Lower leg skin (tissue), 4 donors: ENCODE data around the gene CCR6. TPM values are rescaled to one million over a fixed set of nuclear protein-coding genes. Genes with fewer than 3 reads are reported as not detected.
A peak's percentile ranks its signal among the peaks of the same experiment; 100 is the strongest.

ENCODE experiments used
- DNase-seq, 2 donors: peaks; one replicate each; pipeline ENCODE4 v3.0.0-alpha.2; 2019; ENCODE audit warnings: low spot score in 2 of 2
- H3K4me3 ChIP-seq: fragments of 200-600 bp; sonication (generic); 2 replicates; pipeline ENCODE4 v1.5.1; 2017; ENCODE audit warnings: mild to moderate bottlenecking, low read depth; ENCODE audit not compliant: poor library complexity, severe bottlenecking
- POLR2A ChIP-seq, 2 donors: fragments of 450-650 bp; IDR thresholded peaks; one replicate each; pipeline ENCODE4 v1.6.1; 2016 to 2017; ENCODE audit warnings: antibody characterized with exemption in 2 of 2, mild to moderate bottlenecking in 1 of 2, moderate library complexity in 1 of 2
- WGBS, 2 donors: methylation state at CpG; one replicate each; pipeline ENCODE4 v1.1.5; 2018; 5-methylcytosine and 5-hydroxymethylcytosine counted together
- intact Hi-C: fragments of 100-400 bp; cut with DNase I; formaldehyde crosslinking; loops from one replicate; pipeline ENCODE4 v1.15.0; 2023; ENCODE audit warnings: low total_unique reads
- total RNA-seq, 4 donors: library from RNA; depleted of rRNA; stranded (reverse); fragments of >200 nt; gene quantifications; one replicate each; pipeline ENCODE4 v1.1.0, GENCODE V29; 2016
- TF ChIP-seq, protein P1 (sequence below), 3 donors: fragments of 450-650 bp; IDR thresholded peaks; one replicate each; pipeline ENCODE4 v1.5.1; 2016; ENCODE audit warnings: antibody characterized with exemption in 3 of 3, mild to moderate bottlenecking in 3 of 3, moderate library complexity in 2 of 3

CCR6 gene
- total RNA-seq, 4 donors from 2014 or later: 0.42 to 1.5 (median 0.49) TPM; not detected in 1

DNA sequence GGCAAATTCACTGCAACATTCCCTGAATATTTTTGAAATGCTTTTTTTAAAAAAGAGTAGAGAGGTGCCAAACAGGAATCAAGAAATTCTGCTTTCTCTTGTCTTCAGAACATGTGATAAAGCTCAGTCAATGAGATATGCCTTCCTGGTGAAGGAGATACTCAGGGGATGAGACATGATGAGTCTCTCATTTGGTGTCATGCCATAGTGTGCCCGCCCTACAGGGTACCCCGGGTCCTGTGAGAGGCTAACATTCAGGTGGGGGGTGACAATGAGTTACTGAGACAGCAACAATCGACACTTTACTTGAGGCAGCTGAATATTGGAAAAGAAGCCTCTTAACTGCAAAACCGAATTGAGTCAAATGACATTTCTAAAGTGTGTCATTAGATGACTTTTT, 6.7 kb downstream of the CCR6 start:
- TF ChIP-seq POLR2A (IDR thresholded peaks at IDR 0.05): no peak
- TF ChIP-seq, protein P1, sequence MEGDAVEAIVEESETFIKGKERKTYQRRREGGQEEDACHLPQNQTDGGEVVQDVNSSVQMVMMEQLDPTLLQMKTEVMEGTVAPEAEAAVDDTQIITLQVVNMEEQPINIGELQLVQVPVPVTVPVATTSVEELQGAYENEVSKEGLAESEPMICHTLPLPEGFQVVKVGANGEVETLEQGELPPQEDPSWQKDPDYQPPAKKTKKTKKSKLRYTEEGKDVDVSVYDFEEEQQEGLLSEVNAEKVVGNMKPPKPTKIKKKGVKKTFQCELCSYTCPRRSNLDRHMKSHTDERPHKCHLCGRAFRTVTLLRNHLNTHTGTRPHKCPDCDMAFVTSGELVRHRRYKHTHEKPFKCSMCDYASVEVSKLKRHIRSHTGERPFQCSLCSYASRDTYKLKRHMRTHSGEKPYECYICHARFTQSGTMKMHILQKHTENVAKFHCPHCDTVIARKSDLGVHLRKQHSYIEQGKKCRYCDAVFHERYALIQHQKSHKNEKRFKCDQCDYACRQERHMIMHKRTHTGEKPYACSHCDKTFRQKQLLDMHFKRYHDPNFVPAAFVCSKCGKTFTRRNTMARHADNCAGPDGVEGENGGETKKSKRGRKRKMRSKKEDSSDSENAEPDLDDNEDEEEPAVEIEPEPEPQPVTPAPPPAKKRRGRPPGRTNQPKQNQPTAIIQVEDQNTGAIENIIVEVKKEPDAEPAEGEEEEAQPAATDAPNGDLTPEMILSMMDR (IDR thresholded peaks at IDR 0.05): no peak
- intact Hi-C loops: no loop called here
- H3K4me3 ChIP-seq: no peak overlapping the region
- no peak for DNase-seq
- WGBS, 2 donors: 62 to 77% methylated on average over 4 of the region's 4 CpGs

DNA sequence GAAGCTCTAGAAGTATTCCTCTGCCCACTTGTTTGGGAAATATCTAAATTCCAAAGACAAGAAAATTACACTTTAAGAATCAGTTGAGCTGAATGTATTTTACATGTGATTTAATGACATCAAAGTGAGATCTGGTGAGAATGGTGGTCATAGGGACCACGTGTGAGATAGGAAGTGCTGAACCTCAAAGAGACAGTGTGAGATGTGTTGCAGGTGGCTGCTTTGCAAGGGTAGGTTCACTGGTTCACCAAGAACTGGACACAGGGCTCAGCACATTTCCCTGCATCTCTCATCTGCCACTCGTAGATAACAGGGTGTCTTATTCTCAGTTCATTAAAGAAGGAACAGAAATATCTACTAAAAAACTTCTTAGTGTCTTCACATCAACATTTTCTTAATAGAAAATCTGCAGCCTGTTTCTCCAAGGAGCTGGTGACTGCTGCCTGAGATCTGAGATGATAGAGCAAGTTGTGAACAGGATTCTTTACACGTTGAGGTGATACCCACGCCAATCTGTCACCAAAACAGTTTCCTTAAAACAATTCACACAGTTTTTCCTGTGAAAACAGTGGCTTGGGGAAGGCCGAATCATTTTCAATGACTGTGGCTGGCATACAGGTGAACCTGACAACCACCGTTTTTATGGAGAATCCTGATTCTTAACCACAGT, 7.2 kb downstream of the CCR6 start:
- DNase-seq: no peak
- WGBS, 2 donors: 69 to 77% methylated on average over 6 of the region's 6 CpGs
- TF ChIP-seq, protein P1 (IDR thresholded peaks at IDR 0.05): no peak
- TF ChIP-seq POLR2A (IDR thresholded peaks at IDR 0.05): no peak
- no peak overlapping the region for H3K4me3 ChIP-seq
- intact Hi-C loops: no loop called here

DNA sequence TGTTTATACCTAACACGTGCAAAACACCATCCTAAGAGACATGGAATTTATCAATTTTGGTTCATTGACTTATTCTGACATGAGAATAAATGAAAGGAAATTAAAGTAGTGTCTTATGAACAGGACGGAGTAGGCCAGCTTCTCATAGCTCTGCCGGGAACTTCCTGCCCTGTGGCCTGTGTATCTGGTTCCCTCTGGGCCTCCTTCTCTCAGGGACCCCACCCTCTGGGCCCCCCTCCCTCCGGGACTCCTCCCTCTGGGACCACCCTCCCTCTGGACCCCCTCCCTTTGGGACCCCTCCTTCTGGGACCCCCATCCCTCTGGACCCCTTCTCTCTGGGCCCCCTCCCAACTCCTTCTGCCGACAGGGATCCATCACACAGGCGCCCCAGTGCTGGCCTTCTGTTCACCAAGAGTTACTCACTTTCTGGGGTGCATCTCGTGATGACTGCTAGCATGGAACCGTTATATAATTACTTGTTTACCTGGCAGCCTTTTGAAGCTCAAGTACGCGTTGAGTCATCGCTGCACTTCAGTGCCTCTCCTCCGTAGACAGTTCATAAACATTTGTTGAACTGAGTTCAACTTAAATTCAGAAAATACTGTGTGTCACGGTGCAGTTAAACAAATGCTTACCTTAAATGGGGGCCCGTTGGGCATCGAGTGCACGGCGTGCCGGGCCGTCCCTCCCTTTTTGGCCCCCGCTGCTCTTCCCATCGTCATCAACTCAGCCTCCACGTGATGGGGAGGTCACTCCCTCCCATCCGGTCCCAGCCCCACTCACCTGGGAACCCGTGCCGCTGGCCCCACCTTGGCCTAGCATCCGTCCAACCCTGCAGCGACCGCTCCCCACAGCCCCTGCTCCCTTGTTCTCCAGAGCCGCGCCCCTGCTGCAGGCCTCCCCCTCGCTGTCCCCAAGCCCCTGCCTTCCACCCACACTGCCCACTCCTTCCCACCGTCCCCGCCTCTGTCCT, 8.1 kb downstream of the CCR6 start:
- intact Hi-C loops: no loop called here
- 80 to 83% methylated on average over 33 of the region's 33 CpGs for WGBS, 2 donors
- no peak for DNase-seq
- TF ChIP-seq POLR2A (IDR thresholded peaks at IDR 0.05): no peak
- TF ChIP-seq, protein P1 (IDR thresholded peaks at IDR 0.05): peak in 1 of 3 donors; percentile 59
- no peak overlapping the region for H3K4me3 ChIP-seq

DNA sequence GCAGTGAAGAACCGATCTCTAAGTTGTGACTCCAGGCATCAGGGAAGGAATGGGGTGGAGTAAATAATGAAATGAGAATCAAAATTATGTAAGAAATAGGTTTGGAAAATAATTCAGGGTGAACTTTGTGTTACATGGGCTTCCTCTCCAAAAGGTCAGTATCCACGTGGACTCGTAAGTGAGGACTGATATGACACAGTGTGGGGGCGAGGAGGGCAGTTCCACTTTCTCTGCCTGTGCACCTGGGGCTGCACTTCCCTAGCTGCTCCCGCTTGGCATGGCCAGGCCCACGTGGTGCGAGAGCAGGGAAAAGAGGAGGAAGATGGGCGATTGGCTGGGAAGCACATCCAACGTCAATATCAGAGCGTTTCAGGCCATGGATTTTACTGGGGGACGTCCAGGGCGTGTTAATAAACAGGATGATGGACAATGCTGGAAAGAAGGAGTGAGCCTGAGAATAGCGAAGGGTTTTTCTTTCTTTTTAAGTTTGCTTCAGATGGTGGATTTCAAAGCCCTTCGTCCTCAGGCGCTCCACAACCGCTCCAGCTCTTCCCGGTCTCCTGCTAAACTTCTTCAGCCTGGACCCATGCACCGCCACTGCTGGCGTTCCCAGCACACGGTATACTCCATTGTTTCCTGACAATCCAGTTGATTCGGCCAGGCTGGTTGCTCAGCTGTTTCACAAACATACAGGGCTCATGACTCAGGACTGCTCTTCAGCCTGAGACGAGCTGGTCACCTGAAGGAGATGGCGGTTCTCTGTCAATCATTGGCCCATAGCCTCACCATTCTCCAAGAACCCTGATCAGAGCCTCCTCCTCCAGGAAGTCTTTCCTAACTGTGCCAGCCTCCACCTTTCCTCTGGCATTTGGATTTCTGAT, 11.8 kb downstream of the CCR6 start:
- intact Hi-C loops: no loop called here
- TF ChIP-seq POLR2A (IDR thresholded peaks at IDR 0.05): no peak
- TF ChIP-seq, protein P1 (IDR thresholded peaks at IDR 0.05): no peak
- H3K4me3 ChIP-seq: no peak overlapping the region
- peak in 1 of 2 donors; percentile 77 for DNase-seq
- 87 to 88% methylated on average over 23 of the region's 23 CpGs for WGBS, 2 donors

DNA sequence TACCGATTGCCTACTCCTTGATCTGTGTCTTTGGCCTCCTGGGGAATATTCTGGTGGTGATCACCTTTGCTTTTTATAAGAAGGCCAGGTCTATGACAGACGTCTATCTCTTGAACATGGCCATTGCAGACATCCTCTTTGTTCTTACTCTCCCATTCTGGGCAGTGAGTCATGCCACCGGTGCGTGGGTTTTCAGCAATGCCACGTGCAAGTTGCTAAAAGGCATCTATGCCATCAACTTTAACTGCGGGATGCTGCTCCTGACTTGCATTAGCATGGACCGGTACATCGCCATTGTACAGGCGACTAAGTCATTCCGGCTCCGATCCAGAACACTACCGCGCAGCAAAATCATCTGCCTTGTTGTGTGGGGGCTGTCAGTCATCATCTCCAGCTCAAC, 13.5 kb downstream of the CCR6 start:
- intact Hi-C loops: no loop called here

More for the DNA sequence above, 13.5 kb downstream of the CCR6 start:
- 88 to 89% methylated on average over 13 of the region's 13 CpGs for WGBS, 2 donors
- no peak for DNase-seq
- no peak overlapping the region for H3K4me3 ChIP-seq
- TF ChIP-seq, protein P1 (IDR thresholded peaks at IDR 0.05): no peak
- no peak for TF ChIP-seq POLR2A (IDR thresholded peaks at IDR 0.05)
